Ishikawa (cell line): ENCODE results near the gene PPARG.

ENCODE experiments used
- CEBPB ChIP-seq: IDR thresholded peaks from 2 replicates; pipeline ENCODE4 v1.6.1; 2012
- EP300 ChIP-seq: IDR thresholded peaks from 2 replicates; pipeline ENCODE4 v1.6.1; 2012; ENCODE audit warnings: borderline replicate concordance
- FOXM1 ChIP-seq: IDR thresholded peaks from 2 replicates; pipeline ENCODE4 v1.6.1; 2012; ENCODE audit warnings: low read depth, borderline replicate concordance
- RAD21 ChIP-seq: IDR thresholded peaks from 2 replicates; pipeline ENCODE4 v1.6.1; 2012; ENCODE audit warnings: low read depth
- TAF1 ChIP-seq: IDR thresholded peaks from 2 replicates; pipeline ENCODE4 v1.6.1; 2012; ENCODE audit warnings: low read depth, mild to moderate bottlenecking
- TCF12 ChIP-seq: IDR thresholded peaks from 2 replicates; pipeline ENCODE4 v1.6.1; 2012; ENCODE audit warnings: low read depth
- ZBTB7A ChIP-seq: IDR thresholded peaks from 2 replicates; pipeline ENCODE4 v1.6.1; 2012; ENCODE audit warnings: low read depth
- TF ChIP-seq, protein P1 (sequence below): IDR thresholded peaks from 2 replicates; pipeline ENCODE4 v1.6.1; 2012; ENCODE audit warnings: low read depth, mild to moderate bottlenecking
- TF ChIP-seq, protein P2 (sequence below): IDR thresholded peaks from 2 replicates; pipeline ENCODE4 v1.6.1; 2012
- TF ChIP-seq, protein P3 (sequence below): IDR thresholded peaks from 2 replicates; pipeline ENCODE4 v1.6.1; 2012

DNA sequence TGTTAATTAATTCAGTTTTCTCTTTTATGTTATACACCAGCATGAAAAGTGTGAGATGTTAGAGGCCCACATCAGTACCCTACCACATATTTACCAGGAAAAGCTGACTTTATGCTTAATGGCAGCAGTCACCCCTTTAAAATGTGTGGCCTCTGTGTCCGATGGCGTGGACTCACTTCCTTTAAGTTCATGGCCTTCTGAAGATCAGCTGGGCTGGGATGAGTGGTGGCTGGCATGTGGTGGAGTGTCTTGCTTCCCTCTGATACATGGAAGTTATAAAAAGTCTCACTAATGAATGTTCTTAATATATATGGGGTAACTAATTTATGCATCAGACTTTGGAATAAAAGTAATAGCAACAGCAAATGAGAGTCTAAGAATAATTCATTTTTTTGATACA lies 32.1 kb downstream of the PPARG start:
- TF ChIP-seq, protein P1, sequence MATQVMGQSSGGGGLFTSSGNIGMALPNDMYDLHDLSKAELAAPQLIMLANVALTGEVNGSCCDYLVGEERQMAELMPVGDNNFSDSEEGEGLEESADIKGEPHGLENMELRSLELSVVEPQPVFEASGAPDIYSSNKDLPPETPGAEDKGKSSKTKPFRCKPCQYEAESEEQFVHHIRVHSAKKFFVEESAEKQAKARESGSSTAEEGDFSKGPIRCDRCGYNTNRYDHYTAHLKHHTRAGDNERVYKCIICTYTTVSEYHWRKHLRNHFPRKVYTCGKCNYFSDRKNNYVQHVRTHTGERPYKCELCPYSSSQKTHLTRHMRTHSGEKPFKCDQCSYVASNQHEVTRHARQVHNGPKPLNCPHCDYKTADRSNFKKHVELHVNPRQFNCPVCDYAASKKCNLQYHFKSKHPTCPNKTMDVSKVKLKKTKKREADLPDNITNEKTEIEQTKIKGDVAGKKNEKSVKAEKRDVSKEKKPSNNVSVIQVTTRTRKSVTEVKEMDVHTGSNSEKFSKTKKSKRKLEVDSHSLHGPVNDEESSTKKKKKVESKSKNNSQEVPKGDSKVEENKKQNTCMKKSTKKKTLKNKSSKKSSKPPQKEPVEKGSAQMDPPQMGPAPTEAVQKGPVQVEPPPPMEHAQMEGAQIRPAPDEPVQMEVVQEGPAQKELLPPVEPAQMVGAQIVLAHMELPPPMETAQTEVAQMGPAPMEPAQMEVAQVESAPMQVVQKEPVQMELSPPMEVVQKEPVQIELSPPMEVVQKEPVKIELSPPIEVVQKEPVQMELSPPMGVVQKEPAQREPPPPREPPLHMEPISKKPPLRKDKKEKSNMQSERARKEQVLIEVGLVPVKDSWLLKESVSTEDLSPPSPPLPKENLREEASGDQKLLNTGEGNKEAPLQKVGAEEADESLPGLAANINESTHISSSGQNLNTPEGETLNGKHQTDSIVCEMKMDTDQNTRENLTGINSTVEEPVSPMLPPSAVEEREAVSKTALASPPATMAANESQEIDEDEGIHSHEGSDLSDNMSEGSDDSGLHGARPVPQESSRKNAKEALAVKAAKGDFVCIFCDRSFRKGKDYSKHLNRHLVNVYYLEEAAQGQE = no peak
- TF ChIP-seq, protein P2, sequence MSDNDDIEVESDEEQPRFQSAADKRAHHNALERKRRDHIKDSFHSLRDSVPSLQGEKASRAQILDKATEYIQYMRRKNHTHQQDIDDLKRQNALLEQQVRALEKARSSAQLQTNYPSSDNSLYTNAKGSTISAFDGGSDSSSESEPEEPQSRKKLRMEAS = no peak
- no peak for TF ChIP-seq TCF12
- TF ChIP-seq EP300 = no peak
- TF ChIP-seq, protein P3, sequence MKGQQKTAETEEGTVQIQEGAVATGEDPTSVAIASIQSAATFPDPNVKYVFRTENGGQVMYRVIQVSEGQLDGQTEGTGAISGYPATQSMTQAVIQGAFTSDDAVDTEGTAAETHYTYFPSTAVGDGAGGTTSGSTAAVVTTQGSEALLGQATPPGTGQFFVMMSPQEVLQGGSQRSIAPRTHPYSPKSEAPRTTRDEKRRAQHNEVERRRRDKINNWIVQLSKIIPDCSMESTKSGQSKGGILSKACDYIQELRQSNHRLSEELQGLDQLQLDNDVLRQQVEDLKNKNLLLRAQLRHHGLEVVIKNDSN = no peak
- TF ChIP-seq CEBPB = no peak
- no peak for TF ChIP-seq FOXM1
- TF ChIP-seq RAD21 = no peak
- TF ChIP-seq TAF1 = no peak
- TF ChIP-seq ZBTB7A = no peak
